Left lung (tissue), 14 donors: ENCODE measurements around the gene DMRT1. TPM values are rescaled to one million over a fixed set of nuclear protein-coding genes. Genes with fewer than 3 reads are reported as not detected.

Experiments used
- ATAC-seq: fragments of 200-7000 bp; cut with Tn5 transposase; one replicate; pipeline ENCODE4 v1.9.1; 2020; ENCODE audit warnings: moderate library complexity
- DNase-seq, 4 donors: peaks; one replicate each; pipeline ENCODE4 v3.0.0-alpha.2; 2013 to 2020
- H3K27ac ChIP-seq, 2 donors: fragments of 200-600 bp; sonication (generic) in 1 of 2; one replicate each; pipeline versions ENCODE4 v1.5.0 to v1.8.0; 2020 to 2021
- H3K27me3 ChIP-seq, 2 donors: fragments of 200-600 bp; sonication (generic) in 1 of 2; one replicate each; pipeline versions ENCODE4 v1.5.0 to v1.8.0; 2020 to 2021
- H3K36me3 ChIP-seq, 2 donors: fragments of 200-600 bp; sonication (generic) in 1 of 2; one replicate each; pipeline versions ENCODE4 v1.5.0 to v1.8.0; 2020 to 2021
- H3K4me1 ChIP-seq, 2 donors: fragments of 200-600 bp; one replicate each; pipeline ENCODE4 v1.8.0; 2021
- H3K4me3 ChIP-seq, 2 donors: fragments of 200-600 bp; sonication (generic) in 1 of 2; one replicate each; pipeline versions ENCODE4 v1.5.0 to v1.8.0; 2020 to 2021; ENCODE audit warnings: mild to moderate bottlenecking in 1 of 2
- H3K9me3 ChIP-seq, 2 donors: fragments of 200-600 bp; sonication (generic) in 1 of 2; one replicate each; pipeline versions ENCODE4 v1.5.0 to v1.8.0; 2020 to 2021
- CTCF ChIP-seq, 2 donors: fragments of 200-600 bp; sonication (generic) in 1 of 2; IDR thresholded peaks; one replicate each; pipeline versions ENCODE4 v1.5.0 to v1.8.0; 2021; ENCODE audit warnings: antibody characterized with exemption in 2 of 2
- intact Hi-C, 2 donors: fragments of 100-400 bp; cut with DNase I; formaldehyde crosslinking; loops; one replicate each; pipeline versions ENCODE4 v1.11.2 to v1.14.2; 2022
- long read RNA-seq, 12 donors: library from polyadenylated mRNA in 2 of 12; unstranded in 2 of 12; transcript quantifications; one replicate each; pipeline ENCODE4 v2.0.0 and lab custom pipeline, GENCODE V29; 2019 to 2026
- polyA plus RNA-seq, 6 donors: library from polyadenylated mRNA; unstranded; fragments of 120-200 nt; gene quantifications; one replicate each; pipeline ENCODE4 v1.2.1, GENCODE V29; 2013; ENCODE audit not compliant: insufficient read length in 6 of 6
- total RNA-seq, 2 donors: library from RNA; stranded (reverse); fragmentation: NEBNext Ultra II Directional; extraction: Animal tissue kit (Norgen Biotek cat#: 25700); gene quantifications; one replicate each; pipeline ENCODE4 v1.2.1, GENCODE V29; 2021
- donor health status: DM: no; HTN: yes; CAD: no.
- donor health status: DM: no; HTN: no; CAD: no.

DMRT1 gene
- total RNA-seq (not detected), polyA plus RNA-seq (under 1 TPM in 1 of 6 donors, not detected in 5; 0.09 TPM)
- long read RNA-seq, donor 1: 0 reads
- long read RNA-seq, donor 2: 0 reads
- long read RNA-seq, donor 3: 0 reads
- long read RNA-seq, donor 4: 0 reads
- long read RNA-seq, donor 5: 0 reads
- long read RNA-seq, donor 6: 0 reads
- long read RNA-seq, donor 7: 0 reads
- long read RNA-seq, donor 8: 0 reads
- long read RNA-seq, donor 9: 0 reads
- long read RNA-seq, donor 10: 0 reads
- long read RNA-seq, donor 11: 0 reads
- long read RNA-seq, donor 12: 0 reads

- intact Hi-C loops: no loop called here
- no peak within 1 kb of the TSS for H3K27ac ChIP-seq
- peak; percentile 56 for ATAC-seq
- H3K27me3 ChIP-seq: peaks cover 51 to 95% of the 10 kb centered on the region in 2 donors
- H3K4me3 ChIP-seq: no peak within 1 kb of the TSS
- peaks cover 0 to 8% of the 10 kb centered on the region in 2 donors for H3K4me1 ChIP-seq
- no peak for TF ChIP-seq CTCF (IDR thresholded peaks at IDR 0.05)
- H3K9me3 ChIP-seq: no peaks in the 10 kb centered on the region
- H3K36me3 ChIP-seq: no peaks in the 10 kb centered on the region
- peak in 2 of 4 donors; percentile 23 to 79 for DNase-seq
Measured at GRCh38 chr9:841371-842209, at the start of gene DMRT1. Gene DMRT1, plus strand, starts transcription at chr9:841697. Its CDS starts 142 bp downstream, at chr9:841839.

GRCh38 chr9:792331-793260 lies 48.9 kb upstream of the DMRT1 start:
- no peak overlapping the region for H3K4me3 ChIP-seq
- H3K27ac ChIP-seq: peak overlapping the region; percentile 37 to 62
- no peaks in the 10 kb centered on the region for H3K27me3 ChIP-seq
- peak in 3 of 4 donors; percentile 23 to 63 (median 53) for DNase-seq
- peak; percentile 94 for ATAC-seq
- H3K9me3 ChIP-seq: no peaks in the 10 kb centered on the region
- H3K4me1 ChIP-seq: no peaks in the 10 kb centered on the region
- TF ChIP-seq CTCF (IDR thresholded peaks at IDR 0.05): no peak
- intact Hi-C loops: no loop called here
- H3K36me3 ChIP-seq: no peaks in the 10 kb centered on the region

GRCh38 chr9:794386-794785 lies 47.1 kb upstream of the DMRT1 start:
- no peaks in the 10 kb centered on the region for H3K27me3 ChIP-seq

GRCh38 chr9:795869-796268 lies 45.6 kb upstream of the DMRT1 start:
- Histone ChIP-seq H3K4me3 (no peak overlapping the region), H3K4me1 (no peaks in the 10 kb centered on the region), H3K27me3 (no peaks in the 10 kb centered on the region), H3K27ac (no peak overlapping the region), H3K36me3 (no peaks in the 10 kb centered on the region), H3K9me3 (no peaks in the 10 kb centered on the region)
- no peak for TF ChIP-seq CTCF (IDR thresholded peaks at IDR 0.05)
- DNase-seq (no peak), ATAC-seq (no peak)
- intact Hi-C loops: no loop called here

More at GRCh38 chr9:794386-794785, 47.1 kb upstream of the DMRT1 start:
- no peak for ATAC-seq
- Histone ChIP-seq H3K4me3 (no peak overlapping the region), H3K9me3 (no peaks in the 10 kb centered on the region), H3K27ac (no peak overlapping the region), H3K4me1 (no peaks in the 10 kb centered on the region), H3K36me3 (no peaks in the 10 kb centered on the region)
- DNase-seq: no peak
- TF ChIP-seq CTCF (IDR thresholded peaks at IDR 0.05): no peak
- intact Hi-C loops: no loop called here
